Measurements from ENCODE around the gene TTC16.
"Not testable (repeated sequence)": the region's sequence is repeated elsewhere in the genome, so short reads cannot be mapped to it uniquely, and the experiment has no call there.

TTC16 gene

GRCh38 chr9:127741831-127742434 is 26.1 kb downstream of the TTC16 start:
- DNase-seq (ENCODE audit: low read depth in 2 of 2), result no peak

- DNase-seq (ENCODE audit: low read depth in 2 of 2), result no peak
Measured at GRCh38 chr9:127742435-127743088, 26.7 kb downstream of the TTC16 start.

DNA sequence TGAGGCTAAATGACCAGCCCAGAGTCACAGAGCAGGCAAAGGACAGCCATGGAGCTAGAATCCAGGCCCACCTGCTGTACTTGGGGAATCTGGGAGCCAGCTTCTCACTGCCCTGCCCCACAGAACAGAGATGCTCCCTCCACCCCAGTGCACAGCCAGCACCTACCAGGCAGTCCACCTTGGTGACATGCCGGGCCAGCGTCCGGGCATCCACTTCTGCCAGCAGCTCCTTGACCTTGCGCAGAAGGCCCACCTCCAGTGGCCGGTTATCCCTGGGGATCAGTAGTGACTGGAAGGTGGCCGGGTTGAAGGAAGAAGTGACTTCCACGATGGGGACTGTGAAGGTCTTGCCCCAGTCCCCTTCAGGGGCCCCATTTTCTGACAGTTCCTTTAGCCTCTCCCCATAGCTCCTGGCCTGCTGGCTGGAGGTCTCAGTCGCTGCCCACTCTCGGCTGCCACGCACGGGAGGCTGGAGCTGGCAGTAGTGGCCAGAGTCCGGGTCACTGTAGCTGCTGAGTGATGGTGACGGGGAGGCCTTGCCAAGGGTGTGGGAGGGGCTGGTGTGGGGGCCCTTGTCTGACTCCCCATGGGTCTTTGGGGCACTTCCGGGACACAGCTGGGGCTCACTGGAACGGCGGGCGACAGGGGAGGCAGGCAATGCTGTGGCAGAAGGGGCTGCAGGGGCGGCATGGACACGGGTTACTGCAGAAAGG is 28.7 kb downstream of the TTC16 start:
- DNase-seq (ENCODE audit: low read depth in 2 of 2), result no peak

- no peak for DNase-seq (ENCODE audit: low read depth in 2 of 2)
Measured at GRCh38 chr9:127746959-127747569, 31.2 kb downstream of the TTC16 start.

GRCh38 chr9:127749090-127749787 is 33.4 kb downstream of the TTC16 start:
- no peak for DNase-seq (ENCODE audit: low read depth in 2 of 2)

GRCh38 chr9:127751269-127752054 is 35.6 kb downstream of the TTC16 start:
- no peak for DNase-seq (ENCODE audit: low read depth in 2 of 2)

DNA sequence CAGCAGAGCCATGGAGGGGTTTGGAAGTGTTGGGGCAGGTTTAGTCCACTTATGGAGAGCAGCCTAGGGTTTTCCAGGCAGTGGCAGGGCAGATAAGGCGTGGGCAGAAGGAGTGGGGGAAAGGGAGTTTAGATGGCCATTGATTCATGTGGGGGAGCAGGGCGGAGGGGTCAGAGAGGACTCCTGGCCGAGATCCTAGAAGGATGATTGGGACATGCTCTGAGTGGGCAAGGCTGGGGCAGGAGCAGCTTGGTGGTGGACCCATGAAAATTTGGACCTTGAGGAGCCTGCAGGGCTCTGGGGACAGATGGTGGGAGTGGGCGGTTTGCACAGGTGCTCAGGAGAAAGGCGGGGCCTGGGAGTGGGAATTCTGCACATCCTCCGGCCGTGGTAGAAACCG is 37.3 kb downstream of the TTC16 start:
- no peak for DNase-seq (ENCODE audit: low read depth in 2 of 2)

GRCh38 chr9:127753622-127754021 is 37.7 kb downstream of the TTC16 start:
- DNase-seq (ENCODE audit: low read depth in 2 of 2), result no peak

DNA sequence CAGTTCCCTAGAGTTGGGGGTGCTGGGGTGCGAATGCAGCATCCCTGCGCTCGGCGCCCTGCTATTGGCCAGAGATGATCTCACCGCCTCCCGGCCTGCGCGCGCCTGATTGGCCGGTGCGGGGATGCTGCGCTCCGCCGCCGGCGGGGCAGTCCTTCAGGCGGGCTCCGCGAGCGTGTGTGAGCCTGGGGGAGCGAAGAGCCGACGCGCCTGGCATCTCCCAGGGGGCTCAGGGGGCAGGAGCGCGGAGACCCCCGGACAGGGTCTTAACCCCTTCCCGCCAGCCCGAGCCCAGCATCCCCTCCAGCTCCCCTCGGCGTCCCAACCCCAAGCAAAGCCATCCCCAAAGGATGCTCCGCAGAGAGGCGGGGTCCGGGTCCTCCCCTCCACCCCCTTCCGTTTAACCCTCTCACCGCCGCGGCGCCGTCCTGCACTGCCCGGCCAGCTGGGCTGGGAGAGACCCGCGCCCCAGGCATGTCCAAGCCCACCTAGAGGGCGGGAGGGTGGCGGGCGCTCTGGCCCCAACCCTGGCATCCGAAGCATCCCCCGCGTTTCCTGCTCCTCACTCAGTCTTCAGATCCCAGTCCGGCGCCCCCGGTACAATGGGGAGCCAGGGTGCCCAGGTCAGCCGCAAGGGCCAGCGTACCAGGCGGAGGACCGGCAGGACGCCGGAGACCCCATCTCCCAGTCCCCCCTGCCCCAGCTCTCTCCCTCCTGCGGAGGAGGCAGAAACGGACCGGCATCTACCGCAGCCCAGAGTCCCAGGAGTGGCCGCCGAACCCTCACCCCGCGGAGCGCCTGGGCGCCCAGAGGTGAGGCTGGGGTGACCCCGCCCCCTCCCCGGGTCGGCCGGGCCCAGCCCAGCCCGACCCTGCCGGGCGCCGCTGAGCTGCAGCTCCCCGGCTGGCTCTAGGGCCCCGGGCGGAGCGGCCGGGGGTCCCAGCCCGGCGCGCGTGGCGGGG is 38.5 kb downstream of the TTC16 start:
- no peak for DNase-seq (ENCODE audit: low read depth in 2 of 2)

DNA sequence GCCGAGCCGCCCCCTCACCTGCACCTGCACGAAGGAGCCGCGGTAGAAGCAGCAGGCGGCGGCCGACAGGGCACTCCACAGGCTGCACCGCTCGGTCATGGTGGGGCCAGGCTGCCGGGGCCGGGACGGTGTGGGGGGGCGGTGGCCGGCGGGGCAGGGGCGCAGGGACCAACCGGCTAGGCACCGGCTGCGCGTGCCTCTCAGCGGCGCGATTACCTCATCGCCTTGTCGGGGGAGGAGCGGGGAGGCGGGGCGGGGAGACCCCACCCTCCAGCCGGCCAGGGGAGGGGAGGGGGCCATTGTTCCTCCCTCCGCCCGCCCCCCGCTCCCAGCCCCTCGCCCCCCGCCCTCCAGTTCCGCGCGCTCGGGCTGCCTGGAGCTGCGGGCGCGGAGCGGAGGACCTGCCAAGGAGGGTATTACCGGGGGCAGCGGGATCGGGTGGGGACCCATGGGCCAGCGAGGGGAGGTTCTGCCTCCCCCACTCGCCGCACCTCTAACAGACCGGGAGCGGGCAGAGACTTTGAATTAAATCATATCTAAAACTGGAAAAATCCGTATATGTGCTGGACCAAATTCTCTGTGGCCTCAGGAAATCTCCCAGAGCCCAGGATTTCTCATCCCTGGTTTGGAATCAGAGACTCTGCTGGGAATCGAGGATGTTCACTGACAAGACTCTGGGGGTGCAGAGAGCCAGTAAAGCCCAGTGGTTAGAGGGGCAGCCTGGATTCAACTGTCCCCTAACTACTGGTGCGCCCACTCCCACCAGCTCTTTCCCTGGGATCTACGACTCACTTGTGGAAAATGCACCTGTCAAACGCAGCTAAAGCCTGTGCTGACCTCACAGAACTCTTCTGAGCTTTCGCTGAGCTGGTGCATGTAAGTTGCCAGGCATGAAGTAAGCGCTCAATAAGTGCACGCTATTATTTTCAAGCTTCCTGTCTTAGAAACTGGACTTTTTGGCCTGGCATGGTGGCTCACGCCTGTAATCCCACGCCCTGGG is 39.5 kb downstream of the TTC16 start:
- DNase-seq (ENCODE audit: low read depth in 2 of 2), result no peak

DNA sequence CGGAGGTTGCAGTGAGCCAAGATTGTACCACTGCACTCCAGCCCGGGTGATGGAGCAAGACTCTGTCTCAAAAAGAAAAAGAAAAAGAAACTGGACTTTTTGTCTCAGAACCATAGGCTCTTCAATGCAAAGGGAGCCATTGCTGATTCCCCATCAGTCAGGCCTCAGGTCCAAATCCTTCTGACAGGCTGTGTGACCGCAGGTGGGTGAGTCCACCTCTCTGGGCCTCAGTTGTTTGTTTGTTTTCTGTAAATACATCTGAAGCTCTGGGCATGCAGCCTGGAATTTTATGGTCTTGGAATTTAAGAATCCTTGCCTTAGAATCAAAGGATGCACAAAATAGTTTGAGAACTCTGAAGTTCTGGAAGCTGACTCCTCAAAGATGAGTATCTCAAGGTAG is 40.4 kb downstream of the TTC16 start:
- DNase-seq (ENCODE audit: low read depth in 2 of 2), result no peak

- not testable (repeated sequence) for DNase-seq (ENCODE audit: low read depth in 2 of 2)
Measured at GRCh38 chr9:127756776-127757175, 40.9 kb downstream of the TTC16 start.

GRCh38 chr9:127758843-127759242 is 43.0 kb downstream of the TTC16 start:
- no peak for DNase-seq (ENCODE audit: low read depth in 2 of 2)

GRCh38 chr9:127761061-127761460 is 45.2 kb downstream of the TTC16 start:
- DNase-seq (ENCODE audit: low read depth in 2 of 2), result no peak

DNA sequence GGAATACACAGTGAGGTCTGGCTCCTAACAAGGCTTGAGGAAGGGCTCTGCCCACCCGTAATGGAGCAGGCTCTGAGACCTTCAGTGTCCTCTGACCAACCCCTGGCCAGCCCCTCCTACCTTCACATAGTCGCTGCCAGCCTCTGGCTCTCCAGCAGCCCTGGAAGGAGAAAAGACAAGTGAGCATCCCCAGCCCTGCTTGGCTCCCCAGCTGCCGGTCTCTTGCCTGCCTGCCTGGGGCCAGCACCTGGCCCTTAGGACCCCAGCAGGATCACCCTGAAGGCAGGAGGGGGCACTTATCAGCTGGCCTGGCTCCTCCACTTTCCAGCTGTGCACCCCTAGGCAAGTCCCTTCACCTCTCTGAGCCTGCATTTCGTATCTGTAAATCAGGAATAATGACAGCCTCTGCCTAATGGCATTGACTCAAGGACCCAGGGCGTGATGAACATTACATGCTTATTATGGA is 45.6 kb downstream of the TTC16 start:
- no peak for DNase-seq (ENCODE audit: low read depth in 2 of 2)

GRCh38 chr9:127762111-127762676 is 46.3 kb downstream of the TTC16 start:
- no peak for DNase-seq (ENCODE audit: low read depth in 2 of 2)

GRCh38 chr9:127763918-127764384 is 48.1 kb downstream of the TTC16 start:
- DNase-seq (ENCODE audit: low read depth in 2 of 2), result no peak

DNA sequence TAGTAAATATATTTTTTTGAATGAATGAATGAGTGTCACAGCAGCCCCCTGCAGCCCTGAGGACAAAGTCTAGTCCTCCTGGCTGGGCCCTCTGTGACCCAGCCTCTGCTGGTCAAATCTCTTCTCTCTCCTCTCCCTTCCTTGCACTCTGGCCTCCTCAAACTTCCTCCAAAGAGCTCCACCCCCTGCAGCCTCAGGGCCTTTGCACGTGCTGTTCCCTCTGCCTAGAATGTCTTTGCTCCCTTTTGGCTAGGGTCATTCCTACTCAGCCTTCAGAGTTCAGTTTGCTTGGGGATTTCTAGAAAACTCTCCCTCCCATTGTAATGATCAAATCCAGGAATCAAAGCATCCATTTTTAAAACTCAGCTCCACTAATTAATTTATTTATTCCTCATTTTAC is 49.5 kb downstream of the TTC16 start:
- no peak for DNase-seq (ENCODE audit: low read depth in 2 of 2)

Data from stimulated activated CD4-positive, alpha-beta T cell treated with anti-CD3 and anti-CD28 coated beads, Interleukin-15, amount 100 ng/mL, for 48 hours (primary cell).